Breast epithelium (tissue), 4 donors: ENCODE data around the gene RCAN1. TPM values are rescaled to one million over a fixed set of nuclear protein-coding genes. Genes with fewer than 3 reads are reported as not detected.
"Not testable (repeated sequence)": the region's sequence is repeated elsewhere in the genome, so short reads cannot be mapped to it uniquely, and the experiment has no call there.

Source experiments
- DNase-seq, 2 donors: peaks; one replicate each; pipeline ENCODE4 v3.0.0-alpha.2; 2019; ENCODE audit warnings: low spot score in 2 of 2
- H3K27ac ChIP-seq, 2 donors: fragments of 200-600 bp; sonication (generic) in 1 of 2; one replicate each; pipeline ENCODE4 v1.5.1; 2016 to 2019; ENCODE audit warnings: mild to moderate bottlenecking in 1 of 2
- H3K27me3 ChIP-seq, 2 donors: fragments of 200-600 bp; sonication (generic) in 1 of 2; one replicate each; pipeline versions ENCODE4 v1.5.1 to v1.6.0; 2017 to 2019; ENCODE audit warnings: control low read depth in 1 of 2, mild to moderate bottlenecking in 1 of 2
- H3K36me3 ChIP-seq: fragments of 200-600 bp; one replicate; pipeline ENCODE4 v1.5.1; 2019
- H3K4me1 ChIP-seq, 2 donors: fragments of 200-600 bp; sonication (generic); one replicate each; pipeline ENCODE4 v1.5.1; 2016 to 2019; ENCODE audit warnings: control low read depth in 1 of 2
- H3K4me3 ChIP-seq, 3 donors: fragments of 200-600 bp; sonication (generic); 1 replicate in 2 of 3; 2 replicates in 1 of 3; pipeline ENCODE4 v1.5.1; 2016 to 2019; ENCODE audit warnings: mild to moderate bottlenecking in 3 of 3, moderate library complexity in 2 of 3
- H3K9me3 ChIP-seq, 2 donors: fragments of 200-600 bp; sonication (generic) in 1 of 2; one replicate each; pipeline ENCODE4 v1.5.1; 2016 to 2019; ENCODE audit warnings: control low read depth in 1 of 2
- POLR2A ChIP-seq: fragments of 450-650 bp; IDR thresholded peaks from one replicate; pipeline ENCODE4 v1.6.1; 2016; ENCODE audit warnings: antibody characterized with exemption, mild to moderate bottlenecking, moderate library complexity
- POLR2AphosphoS5 ChIP-seq, 3 donors: sonication (generic); formaldehyde crosslinking; IDR thresholded peaks; one replicate each; pipeline ENCODE4 v1.6.1; 2017; ENCODE audit warnings: antibody characterized with exemption in 3 of 3
- intact Hi-C: fragments of 100-400 bp; cut with DNase I; formaldehyde crosslinking; loops from one replicate; pipeline ENCODE4 v1.15.1; 2023; ENCODE audit warnings: low total_unique reads
- total RNA-seq, 3 donors: library from RNA; depleted of rRNA; stranded (reverse); fragments of >200 nt; gene quantifications; one replicate each; pipeline ENCODE4 v1.1.0, GENCODE V29; 2016
- TF ChIP-seq, protein P1 (sequence below), 3 donors: fragments of 450-650 bp; IDR thresholded peaks; one replicate each; pipeline ENCODE4 v1.5.1; 2016 to 2017; ENCODE audit warnings: antibody characterized with exemption in 3 of 3, mild to moderate bottlenecking in 3 of 3, moderate library complexity in 3 of 3

Gene RCAN1
- total RNA-seq, 3 donors from 2014 or later: 30.1 to 73.0 (median 47.9) TPM

GRCh38 chr21:34559089-34559631, 55.8 kb downstream of the RCAN1 start:
- Histone ChIP-seq H3K27me3 (no peaks in the 10 kb centered on the region), H3K36me3 (no peaks in the 10 kb centered on the region), H3K4me3 (no peak overlapping the region), H3K4me1 (no peaks in the 10 kb centered on the region), H3K9me3 (no peaks in the 10 kb centered on the region), H3K27ac (peak overlapping the region; percentile 58 to 64)
- TF ChIP-seq, protein P1, sequence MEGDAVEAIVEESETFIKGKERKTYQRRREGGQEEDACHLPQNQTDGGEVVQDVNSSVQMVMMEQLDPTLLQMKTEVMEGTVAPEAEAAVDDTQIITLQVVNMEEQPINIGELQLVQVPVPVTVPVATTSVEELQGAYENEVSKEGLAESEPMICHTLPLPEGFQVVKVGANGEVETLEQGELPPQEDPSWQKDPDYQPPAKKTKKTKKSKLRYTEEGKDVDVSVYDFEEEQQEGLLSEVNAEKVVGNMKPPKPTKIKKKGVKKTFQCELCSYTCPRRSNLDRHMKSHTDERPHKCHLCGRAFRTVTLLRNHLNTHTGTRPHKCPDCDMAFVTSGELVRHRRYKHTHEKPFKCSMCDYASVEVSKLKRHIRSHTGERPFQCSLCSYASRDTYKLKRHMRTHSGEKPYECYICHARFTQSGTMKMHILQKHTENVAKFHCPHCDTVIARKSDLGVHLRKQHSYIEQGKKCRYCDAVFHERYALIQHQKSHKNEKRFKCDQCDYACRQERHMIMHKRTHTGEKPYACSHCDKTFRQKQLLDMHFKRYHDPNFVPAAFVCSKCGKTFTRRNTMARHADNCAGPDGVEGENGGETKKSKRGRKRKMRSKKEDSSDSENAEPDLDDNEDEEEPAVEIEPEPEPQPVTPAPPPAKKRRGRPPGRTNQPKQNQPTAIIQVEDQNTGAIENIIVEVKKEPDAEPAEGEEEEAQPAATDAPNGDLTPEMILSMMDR (IDR thresholded peaks at IDR 0.05): no peak
- TF ChIP-seq POLR2AphosphoS5 (IDR thresholded peaks at IDR 0.05) (no peak), POLR2A (no peak)
- intact Hi-C loops: no loop called here
- no peak for DNase-seq

GRCh38 chr21:34558166-34558565, 56.7 kb downstream of the RCAN1 start:
- no peak for TF ChIP-seq POLR2AphosphoS5 (IDR thresholded peaks at IDR 0.05)
- TF ChIP-seq, protein P1 (IDR thresholded peaks at IDR 0.05): no peak
- Histone ChIP-seq H3K9me3 (no peaks in the 10 kb centered on the region), H3K27ac (peak overlapping the region in 1 of 2 donors; percentile 58), H3K27me3 (no peaks in the 10 kb centered on the region), H3K36me3 (no peaks in the 10 kb centered on the region), H3K4me3 (no peak overlapping the region), H3K4me1 (no peaks in the 10 kb centered on the region)
- DNase-seq: no peak
- intact Hi-C loops: no loop called here

DNA sequence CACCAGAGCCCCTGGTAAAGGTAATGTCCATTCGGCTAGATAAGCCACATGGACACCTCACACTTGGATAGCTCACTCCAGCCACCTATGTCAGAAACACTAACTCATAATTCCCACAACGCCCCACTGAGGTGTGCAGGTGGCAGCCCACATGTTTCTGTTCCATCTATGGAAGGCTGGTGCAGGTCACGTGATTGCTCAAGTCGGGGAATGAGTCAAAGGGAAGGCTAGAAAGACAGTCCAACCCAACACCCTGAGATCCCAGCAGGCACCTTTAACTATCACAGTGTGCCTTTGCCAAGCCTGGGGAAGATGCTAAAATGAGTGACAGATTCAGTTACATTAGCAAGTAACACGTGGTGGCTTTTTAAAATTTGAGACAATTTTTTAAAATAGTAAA, 57.7 kb downstream of the RCAN1 start:
- intact Hi-C loops: no loop called here
- Histone ChIP-seq H3K4me1 (no peaks in the 10 kb centered on the region), H3K27ac (no peak overlapping the region), H3K27me3 (no peaks in the 10 kb centered on the region), H3K9me3 (no peaks in the 10 kb centered on the region), H3K4me3 (no peak overlapping the region), H3K36me3 (no peaks in the 10 kb centered on the region)
- TF ChIP-seq POLR2AphosphoS5 (IDR thresholded peaks at IDR 0.05): no peak
- TF ChIP-seq, protein P1 (IDR thresholded peaks at IDR 0.05): no peak
- no peak for TF ChIP-seq POLR2A
- DNase-seq: no peak

DNA sequence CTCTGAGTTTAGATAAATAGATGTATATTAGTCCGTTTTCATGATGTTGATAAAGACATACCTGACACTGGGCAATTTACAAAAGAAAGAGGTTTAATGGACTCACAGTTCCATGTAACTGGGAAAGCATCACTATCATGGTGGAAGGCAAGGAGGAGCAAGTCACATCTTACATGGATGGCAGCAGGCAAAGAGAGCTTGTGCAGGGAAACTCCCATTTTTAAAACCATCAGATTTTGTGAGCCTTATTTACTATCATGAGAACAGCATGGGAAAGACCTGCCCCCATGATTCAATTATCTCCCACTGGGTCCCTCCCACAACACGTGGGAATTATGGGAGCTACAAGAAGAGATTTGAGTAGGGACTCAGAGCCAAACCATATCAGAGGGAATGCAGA, 60.2 kb downstream of the RCAN1 start:
- H3K27ac ChIP-seq, H3K27me3 ChIP-seq, H3K36me3 ChIP-seq, DNase-seq, H3K4me1 ChIP-seq, H3K9me3 ChIP-seq, H3K4me3 ChIP-seq, intact Hi-C loops: not testable (repeated sequence)

DNA sequence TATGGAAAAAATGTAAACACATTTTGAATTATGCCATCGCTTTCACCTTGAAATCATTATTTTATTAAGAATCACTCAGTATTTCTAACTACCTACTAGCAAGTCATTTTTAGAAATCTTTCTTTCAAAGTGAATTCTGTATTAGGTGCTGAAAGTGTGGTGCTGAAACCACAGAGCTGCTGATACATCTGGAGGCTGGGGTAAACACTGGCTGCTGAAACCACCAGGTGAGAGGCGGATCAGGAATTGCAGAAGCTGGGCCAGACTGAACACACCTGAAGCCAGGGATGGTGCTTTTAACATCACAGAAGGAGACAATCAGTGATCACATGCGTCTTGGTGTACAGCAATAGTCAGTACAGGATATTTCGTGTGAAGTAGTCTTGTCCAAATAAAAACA, 60.7 kb downstream of the RCAN1 start:
- no peak overlapping the region for H3K27ac ChIP-seq
- H3K36me3 ChIP-seq: no peaks in the 10 kb centered on the region
- TF ChIP-seq POLR2A (no peak), POLR2AphosphoS5 (IDR thresholded peaks at IDR 0.05) (no peak)
- TF ChIP-seq, protein P1 (IDR thresholded peaks at IDR 0.05): no peak
- no peak overlapping the region for H3K4me3 ChIP-seq
- no peaks in the 10 kb centered on the region for H3K9me3 ChIP-seq
- DNase-seq: no peak
- no peaks in the 10 kb centered on the region for H3K4me1 ChIP-seq
- no peaks in the 10 kb centered on the region for H3K27me3 ChIP-seq
- intact Hi-C loops: no loop called here
